ENCODE results near the gene STH. TPM values are rescaled to one million over a fixed set of nuclear protein-coding genes. Genes with fewer than 3 reads are reported as not detected.

Gene STH
- total and polyA plus RNA-seq, 10 of the 15 experiments (the other 5 are each of a cell fraction or from before 2014, with no cell fraction given), result not detected

DNA sequence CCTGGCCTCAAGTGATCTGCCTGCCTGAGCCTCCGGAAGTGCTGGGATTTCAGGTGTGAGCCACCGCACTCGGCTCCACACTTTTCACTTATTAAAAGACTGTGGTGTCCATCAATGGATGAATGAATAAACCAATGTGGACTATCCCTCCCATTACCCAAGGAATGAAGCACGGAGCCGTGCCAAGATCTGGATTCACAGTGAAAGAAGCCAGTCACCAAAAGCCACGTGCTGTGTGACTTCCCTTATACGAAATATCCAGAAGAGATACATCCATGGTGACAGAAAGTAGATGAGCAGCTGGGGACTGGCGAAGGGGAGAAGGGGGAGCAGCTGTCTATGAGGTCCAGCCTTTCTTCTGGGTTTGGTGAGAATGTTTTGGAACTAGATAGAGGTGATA lies 48.2 kb upstream of the STH start:
- ATAC-seq (no peak), DNase-seq (ENCODE audit: low read depth, low spot score) (no peak), FAIRE-seq (no peak)
- RAD21 ChIA-PET (ENCODE audit: unreplicated experiment), result no interaction called here
- Histone ChIP-seq H3K4me2 (ENCODE audit: control insufficient read depth, insufficient read depth) (no peak overlapping the region), H3K9ac (ENCODE audit: control insufficient read depth, insufficient read depth, low read length) (no peak overlapping the region), H3K4me3 (no peak overlapping the region), H4K20me1 (ENCODE audit: control insufficient read depth, insufficient read depth) (no peaks in the 10 kb centered on the region), H3K79me2 (ENCODE audit: control insufficient read depth, insufficient read depth, low read length) (no peaks in the 10 kb centered on the region), H3K27ac (ENCODE audit: control insufficient read depth, insufficient read depth) (no peak overlapping the region), H3K4me1 (ENCODE audit: control insufficient read depth, insufficient read depth, low read length) (no peaks in the 10 kb centered on the region), H3K9me3 (replicated peaks; ENCODE audit: control insufficient read depth, insufficient read depth, low read length) (no peaks in the 10 kb centered on the region), H3K36me3 (ENCODE audit: control insufficient read depth in 2 of 2, insufficient read depth in 2 of 2, low read length in 1 of 2) (no peaks in the 10 kb centered on the region), H3K27me3 (replicated peaks in 1 of 2; ENCODE audit: control insufficient read depth in 2 of 2, insufficient read depth in 2 of 2, low read length in 1 of 2) (peaks cover 0 to 3% of the 10 kb centered on the region in 2 experiments; a peak in 3 of 4 replicates), H2AFZ (ENCODE audit: control insufficient read depth, low read depth, low read length) (no peak overlapping the region)
- POLR2A ChIA-PET, result no interaction called here
- SMC1A ChIA-PET (ENCODE audit: uncharacterized antibody, unreplicated experiment), result no interaction called here
- in situ Hi-C loops (cut with MboI), result no loop called here
- intact Hi-C loops (cut with micrococcal nuclease; ENCODE audit: unreplicated experiment), result no loop called here
- BruUV-seq (replicated peaks), result no TSS peak
- no peak for TF ChIP-seq HDAC6 (IDR thresholded peaks at IDR 0.05; ENCODE audit: unreplicated experiment)
- CTCF ChIA-PET, result no interaction called here
- 43% methylated on average over 8 of the region's 8 CpGs for WGBS (ENCODE audit: insufficient coverage, insufficient replicate concordance, low lambda C conversion rate, missing lambda C conversion rate)

DNA sequence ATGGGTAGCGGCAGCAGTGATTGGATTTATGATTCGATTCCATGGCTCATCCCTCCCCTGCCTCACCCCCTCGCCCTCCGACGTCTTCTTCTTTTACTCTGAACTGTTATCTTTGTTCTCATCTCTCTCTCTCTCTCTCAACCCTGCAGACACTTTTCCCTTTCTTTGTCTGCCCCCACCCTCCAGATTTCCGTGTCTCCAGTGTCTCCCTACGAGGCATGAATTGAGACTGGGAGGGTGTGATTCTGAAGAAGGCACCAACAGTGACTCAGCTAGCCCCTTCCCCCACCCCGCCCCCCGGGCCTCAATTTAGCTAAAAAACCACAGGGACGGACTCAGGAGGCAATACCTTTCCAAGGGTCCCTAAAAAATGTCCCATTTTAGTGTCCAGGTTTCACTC lies 47.6 kb upstream of the STH start:
- no peak overlapping the region for H3K9ac ChIP-seq (ENCODE audit: control insufficient read depth, insufficient read depth, low read length)
- no peaks in the 10 kb centered on the region for H3K4me1 ChIP-seq (ENCODE audit: control insufficient read depth, insufficient read depth, low read length)
- no peak for TF ChIP-seq SMAD5 (IDR thresholded peaks at IDR 0.05; ENCODE audit: low read depth)
- TF ChIP-seq CEBPB (IDR thresholded peaks at IDR 0.05; ENCODE audit: borderline replicate concordance in 1 of 2, low read depth in 2 of 2, low read length in 2 of 2), result no peak
- no peak for TF ChIP-seq MEF2B (IDR thresholded peaks at IDR 0.05; ENCODE audit: partially characterized antibody, poor library complexity, severe bottlenecking)
- no peak for TF ChIP-seq RUNX3 (IDR thresholded peaks at IDR 0.05; ENCODE audit: low read length)
- TF ChIP-seq TCF3 (IDR thresholded peaks at IDR 0.05; ENCODE audit: borderline replicate concordance, insufficient read depth, low read depth, low read length), result no peak
- TF ChIP-seq SIN3A (IDR thresholded peaks at IDR 0.05; ENCODE audit: low read depth, low read length), result no peak
- TF ChIP-seq, protein P1, sequence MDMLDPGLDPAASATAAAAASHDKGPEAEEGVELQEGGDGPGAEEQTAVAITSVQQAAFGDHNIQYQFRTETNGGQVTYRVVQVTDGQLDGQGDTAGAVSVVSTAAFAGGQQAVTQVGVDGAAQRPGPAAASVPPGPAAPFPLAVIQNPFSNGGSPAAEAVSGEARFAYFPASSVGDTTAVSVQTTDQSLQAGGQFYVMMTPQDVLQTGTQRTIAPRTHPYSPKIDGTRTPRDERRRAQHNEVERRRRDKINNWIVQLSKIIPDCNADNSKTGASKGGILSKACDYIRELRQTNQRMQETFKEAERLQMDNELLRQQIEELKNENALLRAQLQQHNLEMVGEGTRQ (IDR thresholded peaks at IDR 0.05; ENCODE audit: borderline replicate concordance, low read depth, low read length), result no peak
- no peaks in the 10 kb centered on the region for H4K20me1 ChIP-seq (ENCODE audit: control insufficient read depth, insufficient read depth)
- no peak overlapping the region for H3K4me3 ChIP-seq
- ChIA-PET CTCF (no interaction called here), RAD21 (ENCODE audit: unreplicated experiment) (no interaction called here), SMC1A (ENCODE audit: uncharacterized antibody, unreplicated experiment) (no interaction called here), POLR2A (no interaction called here)
- no peaks in the 10 kb centered on the region for H3K36me3 ChIP-seq (ENCODE audit: control insufficient read depth in 2 of 2, insufficient read depth in 2 of 2, low read length in 1 of 2)
- BruUV-seq (replicated peaks), result no TSS peak
- H2AFZ ChIP-seq (ENCODE audit: control insufficient read depth, low read depth, low read length), result no peak overlapping the region
- in situ Hi-C loops (cut with MboI), result no loop called here
- no peak for ATAC-seq
- WGBS (ENCODE audit: insufficient coverage, insufficient replicate concordance, low lambda C conversion rate, missing lambda C conversion rate), result 28% methylated on average over 10 of the region's 10 CpGs
- no peaks in the 10 kb centered on the region for H3K9me3 ChIP-seq (replicated peaks; ENCODE audit: control insufficient read depth, insufficient read depth, low read length)
- intact Hi-C loops (cut with micrococcal nuclease; ENCODE audit: unreplicated experiment), result no loop called here
- FAIRE-seq, result no peak
- no peak overlapping the region for H3K4me2 ChIP-seq (ENCODE audit: control insufficient read depth, insufficient read depth)
- no peak overlapping the region for H3K27ac ChIP-seq (ENCODE audit: control insufficient read depth, insufficient read depth)
- peaks cover 0 to 3% of the 10 kb centered on the region in 2 experiments; a peak in 3 of 4 replicates for H3K27me3 ChIP-seq (replicated peaks in 1 of 2; ENCODE audit: control insufficient read depth in 2 of 2, insufficient read depth in 2 of 2, low read length in 1 of 2)
- no peak for DNase-seq (ENCODE audit: low read depth, low spot score)
- H3K79me2 ChIP-seq (ENCODE audit: control insufficient read depth, insufficient read depth, low read length), result no peaks in the 10 kb centered on the region

Data from GM12878 (cell line).